ENCODE data around the gene DSN1. TPM values are rescaled to one million over a fixed set of nuclear protein-coding genes. Genes with fewer than 3 reads are reported as not detected.

DSN1 gene
- total and polyA plus RNA-seq, 2 donors (not counting 3 experiments of a cell fraction or from before 2014, with no cell fraction given), result 11.0 to 25.0 TPM

DNA sequence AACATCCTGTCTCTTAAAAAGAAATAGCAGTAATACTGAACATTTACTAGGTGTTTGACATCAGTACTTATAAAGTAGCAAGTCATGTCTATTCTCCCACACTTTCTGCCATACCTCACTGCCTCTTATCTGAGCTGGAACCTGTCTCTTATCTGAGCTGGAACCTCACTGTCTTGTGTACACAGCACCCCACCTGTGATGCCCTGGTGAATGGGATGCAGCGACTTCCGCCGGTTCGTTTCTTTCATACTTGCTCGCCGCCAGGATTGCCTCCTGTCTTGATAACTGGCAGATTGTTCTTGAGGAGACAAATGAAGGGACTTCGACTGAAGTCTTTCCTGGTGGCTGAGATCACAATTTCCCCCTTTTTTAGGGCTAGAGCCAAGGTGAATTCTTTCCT, 2.9 kb downstream of the DSN1 start:
- FAIRE-seq (no peak), DNase-seq (ENCODE audit: low read depth, low spot score) (no peak)
- no peak overlapping the region for H3K4me2 ChIP-seq (ENCODE audit: insufficient read depth, low read length)
- TF ChIP-seq POLR2AphosphoS5 (IDR thresholded peaks at IDR 0.05; ENCODE audit: insufficient read depth, low read depth, low read length) (no peak), JUN (IDR thresholded peaks at IDR 0.05; ENCODE audit: borderline replicate concordance, insufficient read depth, insufficient read length, low read depth) (no peak), GATA2 (IDR thresholded peaks at IDR 0.05; ENCODE audit: insufficient read depth, insufficient read length, low read depth, low read length) (no peak), MYC (IDR thresholded peaks at IDR 0.05; ENCODE audit: low read depth, low read length) (no peak), EZH2 (IDR thresholded peaks at IDR 0.05; ENCODE audit: borderline replicate concordance, low read depth, low read length, severe bottlenecking) (no peak), POLR2A (IDR thresholded peaks at IDR 0.05; ENCODE audit: low read depth, low read length) (no peak), FOS (IDR thresholded peaks at IDR 0.05; ENCODE audit: borderline replicate concordance, insufficient read depth, low read length) (no peak)
- TF ChIP-seq, protein P1, sequence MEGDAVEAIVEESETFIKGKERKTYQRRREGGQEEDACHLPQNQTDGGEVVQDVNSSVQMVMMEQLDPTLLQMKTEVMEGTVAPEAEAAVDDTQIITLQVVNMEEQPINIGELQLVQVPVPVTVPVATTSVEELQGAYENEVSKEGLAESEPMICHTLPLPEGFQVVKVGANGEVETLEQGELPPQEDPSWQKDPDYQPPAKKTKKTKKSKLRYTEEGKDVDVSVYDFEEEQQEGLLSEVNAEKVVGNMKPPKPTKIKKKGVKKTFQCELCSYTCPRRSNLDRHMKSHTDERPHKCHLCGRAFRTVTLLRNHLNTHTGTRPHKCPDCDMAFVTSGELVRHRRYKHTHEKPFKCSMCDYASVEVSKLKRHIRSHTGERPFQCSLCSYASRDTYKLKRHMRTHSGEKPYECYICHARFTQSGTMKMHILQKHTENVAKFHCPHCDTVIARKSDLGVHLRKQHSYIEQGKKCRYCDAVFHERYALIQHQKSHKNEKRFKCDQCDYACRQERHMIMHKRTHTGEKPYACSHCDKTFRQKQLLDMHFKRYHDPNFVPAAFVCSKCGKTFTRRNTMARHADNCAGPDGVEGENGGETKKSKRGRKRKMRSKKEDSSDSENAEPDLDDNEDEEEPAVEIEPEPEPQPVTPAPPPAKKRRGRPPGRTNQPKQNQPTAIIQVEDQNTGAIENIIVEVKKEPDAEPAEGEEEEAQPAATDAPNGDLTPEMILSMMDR (IDR thresholded peaks at IDR 0.05; ENCODE audit: extremely low read depth in 1 of 2, insufficient read depth in 1 of 2, low read depth in 1 of 2, low read length in 2 of 2), result no peak
- TF ChIP-seq, protein P2, sequence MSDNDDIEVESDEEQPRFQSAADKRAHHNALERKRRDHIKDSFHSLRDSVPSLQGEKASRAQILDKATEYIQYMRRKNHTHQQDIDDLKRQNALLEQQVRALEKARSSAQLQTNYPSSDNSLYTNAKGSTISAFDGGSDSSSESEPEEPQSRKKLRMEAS (IDR thresholded peaks at IDR 0.05; ENCODE audit: insufficient read depth, insufficient read length), result no peak
- H3K9me3 ChIP-seq (replicated peaks; ENCODE audit: control insufficient read depth, insufficient read depth, low read length), result no peaks in the 10 kb centered on the region
- no peaks in the 10 kb centered on the region for H3K27me3 ChIP-seq (ENCODE audit: control insufficient read depth in 2 of 2, insufficient read depth in 2 of 2, low read length in 2 of 2)
- intact Hi-C loops (cut with micrococcal nuclease), result loop anchor here (5.0 kb wide), 1 partner anchor 92 kb away; a partner anchor contains a TSS
- dilution Hi-C loops (cut with MboI; ENCODE audit: extremely low pct_ligation_motif_present, low sequenced_read_pairs), result no loop called here
- H3K36me3 ChIP-seq (ENCODE audit: control insufficient read depth in 2 of 2, extremely low read depth in 1 of 2, insufficient read depth in 2 of 2, low read length in 2 of 2), result peaks cover 0 to 2% of the 10 kb centered on the region in 2 experiments
- H4K20me1 ChIP-seq (replicated peaks; ENCODE audit: control insufficient read depth, extremely low read depth, insufficient read depth, low read length), result no peaks in the 10 kb centered on the region
- CTCF ChIA-PET, result interaction anchor here (1.6 to 6.5 kb wide), 2 partner anchors 15 to 93 kb away, joined by 7 to 50 read pairs; a partner anchor contains a TSS
- no peak overlapping the region for H3K4me3 ChIP-seq (replicated peaks in 1 of 3; ENCODE audit: insufficient read depth in 1 of 3, low read depth in 1 of 3, low read length in 3 of 3)
- no peak overlapping the region for H3K9ac ChIP-seq (replicated peaks; ENCODE audit: extremely low read depth, insufficient read depth, low read length)
- no peaks in the 10 kb centered on the region for H3K9me1 ChIP-seq (replicated peaks; ENCODE audit: control insufficient read depth, extremely low read depth, insufficient read depth, low read length)
- POLR2A ChIA-PET, result no interaction called here
- peaks cover 14% of the 10 kb centered on the region for H3K79me2 ChIP-seq (ENCODE audit: control insufficient read depth, insufficient read depth, low read length)
- H3K4me1 ChIP-seq (ENCODE audit: control insufficient read depth, extremely low read depth, insufficient read depth, low read length), result peaks cover 22% of the 10 kb centered on the region
- no peak overlapping the region for H2AFZ ChIP-seq (ENCODE audit: low read depth, low read length)
- no TSS peak for BruUV-seq (replicated peaks)
- H3K27ac ChIP-seq (ENCODE audit: insufficient read depth, low read depth, low read length), result no peak overlapping the region
